ENCODE results near the gene ATN1. TPM values are rescaled to one million over a fixed set of nuclear protein-coding genes. Genes with fewer than 3 reads are reported as not detected.
A peak's percentile ranks its signal among the peaks of the same experiment; 100 is the strongest.

ATN1 gene
- total RNA-seq, 8 experiments from 2014 or later = 4.3 to 51.5 (median 15.8) TPM

DNA sequence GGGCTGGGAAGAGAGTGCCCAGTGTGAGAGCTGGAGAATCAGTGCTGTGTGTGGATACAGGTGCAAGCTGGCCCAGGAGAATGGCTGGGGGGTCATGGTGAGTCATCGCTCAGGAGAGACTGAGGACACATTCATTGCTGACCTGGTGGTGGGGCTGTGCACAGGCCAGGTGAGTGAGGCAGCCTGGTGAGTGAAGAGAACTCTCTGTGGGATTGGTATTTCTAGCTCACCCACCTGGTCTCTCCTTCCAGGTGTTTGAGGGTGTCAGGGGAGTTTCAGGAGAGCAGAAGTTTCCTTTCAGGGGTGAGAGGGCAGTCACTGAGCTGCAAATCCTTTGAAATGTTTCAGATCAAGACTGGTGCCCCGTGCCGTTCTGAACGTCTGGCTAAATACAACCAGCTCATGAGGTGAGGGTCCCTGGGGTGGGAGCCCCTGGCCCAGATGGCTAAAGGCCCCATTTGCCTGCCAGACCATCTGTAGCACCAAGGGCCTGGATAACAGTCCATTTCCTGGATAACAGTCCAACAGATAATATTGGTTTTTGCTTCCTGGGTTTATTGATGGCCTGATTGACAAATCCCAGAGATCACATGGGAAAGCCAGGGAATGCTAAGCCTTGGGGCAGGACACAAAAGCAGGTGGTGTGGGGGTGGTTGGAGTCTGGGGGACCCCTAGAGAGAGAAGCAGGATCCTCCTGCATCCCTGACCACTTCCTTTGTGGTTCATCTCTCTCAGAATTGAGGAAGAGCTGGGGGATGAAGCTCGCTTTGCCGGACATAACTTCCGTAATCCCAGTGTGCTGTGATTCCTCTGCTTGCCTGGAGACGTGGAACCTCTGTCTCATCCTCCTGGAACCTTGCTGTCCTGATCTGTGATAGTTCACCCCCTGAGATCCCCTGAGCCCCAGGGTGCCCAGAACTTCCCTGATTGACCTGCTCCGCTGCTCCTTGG lies 5.5 kb upstream of the ATN1 start:
- no peak overlapping the region for H3K27ac ChIP-seq
- 67 to 100% (median 92%) methylated on average over 1 to 5 of the region's 9 CpGs; no CpG with 5 or more reads in 3 of the 10 experiments for WGBS, 10 experiments
- in situ Hi-C loops (cut with MboI; ENCODE audit: low pct_unique_long_range_greater_than_20kb in 2 of 9, low sequenced_read_pairs in 9 of 9, unreplicated experiment in 9 of 9) = no loop called here
- H3K4me3 ChIP-seq = no peak overlapping the region
- ATAC-seq (replicated peaks in 6 of 8) = no peak
- H3K4me1 ChIP-seq (replicated peaks in 1 of 2) = peaks cover 36 to 38% of the 10 kb centered on the region in 2 donors

DNA sequence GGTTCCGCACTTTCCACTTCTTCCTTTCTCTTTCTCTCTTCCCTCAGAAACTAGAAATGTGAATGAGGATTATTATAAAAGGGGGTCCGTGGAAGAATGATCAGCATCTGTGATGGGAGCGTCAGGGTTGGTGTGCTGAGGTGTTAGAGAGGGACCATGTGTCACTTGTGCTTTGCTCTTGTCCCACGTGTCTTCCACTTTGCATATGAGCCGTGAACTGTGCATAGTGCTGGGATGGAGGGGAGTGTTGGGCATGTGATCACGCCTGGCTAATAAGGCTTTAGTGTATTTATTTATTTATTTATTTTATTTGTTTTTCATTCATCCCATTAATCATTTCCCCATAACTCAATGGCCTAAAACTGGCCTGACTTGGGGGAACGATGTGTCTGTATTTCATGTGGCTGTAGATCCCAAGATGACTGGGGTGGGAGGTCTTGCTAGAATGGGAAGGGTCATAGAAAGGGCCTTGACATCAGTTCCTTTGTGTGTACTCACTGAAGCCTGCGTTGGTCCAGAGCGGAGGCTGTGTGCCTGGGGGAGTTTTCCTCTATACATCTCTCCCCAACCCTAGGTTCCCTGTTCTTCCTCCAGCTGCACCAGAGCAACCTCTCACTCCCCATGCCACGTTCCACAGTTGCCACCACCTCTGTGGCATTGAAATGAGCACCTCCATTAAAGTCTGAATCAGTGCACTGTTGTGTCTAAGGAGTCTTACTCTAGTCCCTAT lies 4.6 kb upstream of the ATN1 start:
- in situ Hi-C loops (cut with MboI; ENCODE audit: low pct_unique_long_range_greater_than_20kb in 2 of 9, low sequenced_read_pairs in 9 of 9, unreplicated experiment in 9 of 9) = no loop called here
- peaks cover 37 to 38% of the 10 kb centered on the region in 2 donors for H3K4me1 ChIP-seq (replicated peaks in 1 of 2)
- 33 to 100% (median 66%) methylated on average over 1 to 8 of the region's 10 CpGs; no CpG with 5 or more reads in 1 of the 10 experiments for WGBS, 10 experiments
- H3K27ac ChIP-seq = no peak overlapping the region
- no peak overlapping the region for H3K4me3 ChIP-seq
- ATAC-seq (replicated peaks in 6 of 8) = peak in 1 of 8 experiments; percentile 15

DNA sequence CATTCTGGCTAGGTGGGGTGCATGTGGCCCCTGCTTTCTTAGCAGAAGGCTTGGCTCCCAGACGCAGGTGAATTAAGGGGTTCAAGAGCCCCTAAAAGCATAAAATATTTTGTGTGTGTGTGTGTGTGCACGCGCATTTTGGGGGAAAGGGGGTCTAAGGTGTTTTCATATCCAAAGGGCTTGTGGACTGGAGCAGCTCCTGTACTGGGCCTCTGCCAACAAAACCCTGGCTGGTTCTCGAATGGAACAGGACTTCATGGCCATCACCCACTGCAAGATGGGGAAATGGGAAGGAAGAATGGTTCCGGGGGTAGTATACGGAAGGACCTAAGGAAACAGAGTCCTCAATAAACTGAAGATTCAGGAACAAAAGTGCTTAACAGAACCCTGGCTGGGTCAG lies 3.9 kb upstream of the ATN1 start:
- no peak for ATAC-seq (replicated peaks in 6 of 8)
- H3K27ac ChIP-seq = peak overlapping the region in 1 of 2 donors; percentile 11
- no peak overlapping the region for H3K4me3 ChIP-seq
- H3K4me1 ChIP-seq (replicated peaks in 1 of 2) = peaks cover 37 to 38% of the 10 kb centered on the region in 2 donors
- WGBS, 10 experiments = 23 to 92% (median 74%) methylated on average over 1 to 4 of the region's 6 CpGs; no CpG with 5 or more reads in 3 of the 10 experiments
- in situ Hi-C loops (cut with MboI; ENCODE audit: low pct_unique_long_range_greater_than_20kb in 2 of 9, low sequenced_read_pairs in 9 of 9, unreplicated experiment in 9 of 9) = no loop called here

DNA sequence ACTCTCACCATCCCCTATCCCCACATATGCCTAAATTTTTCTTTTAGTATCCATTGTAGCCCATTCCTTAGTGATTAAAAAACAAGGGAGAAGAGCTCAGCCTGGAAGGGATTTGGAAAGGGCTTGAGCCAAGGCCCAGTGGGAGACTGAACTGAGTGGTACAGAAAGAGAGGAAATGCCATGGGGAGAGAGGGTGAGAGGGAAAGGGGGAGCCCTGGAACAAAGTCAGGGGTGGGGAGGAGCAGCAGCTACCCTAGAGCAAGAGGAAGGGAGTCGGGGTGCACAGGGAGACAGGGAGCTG lies 2.6 kb upstream of the ATN1 start:
- peak in 3 of 8 experiments; percentile 0 to 3 (median 0) for ATAC-seq (replicated peaks in 6 of 8)
- Histone ChIP-seq H3K4me3 (peak overlapping the region in 3 of 5 donors; percentile 13 to 15 (median 14)), H3K27ac (peak overlapping the region; percentile 74 to 95), H3K4me1 (replicated peaks in 1 of 2) (peaks cover 44 to 45% of the 10 kb centered on the region in 2 donors)
- WGBS, 10 experiments = no CpG with 5 or more reads among the region's 1 CpG
- in situ Hi-C loops (cut with MboI; ENCODE audit: low pct_unique_long_range_greater_than_20kb in 2 of 9, low sequenced_read_pairs in 9 of 9, unreplicated experiment in 9 of 9) = loop anchor here in 2 of 9 experiments (25.0 kb wide), 1 partner anchor 187 kb away; the partner anchor contains the start of gene C1RL (in 2 of the 2)

DNA sequence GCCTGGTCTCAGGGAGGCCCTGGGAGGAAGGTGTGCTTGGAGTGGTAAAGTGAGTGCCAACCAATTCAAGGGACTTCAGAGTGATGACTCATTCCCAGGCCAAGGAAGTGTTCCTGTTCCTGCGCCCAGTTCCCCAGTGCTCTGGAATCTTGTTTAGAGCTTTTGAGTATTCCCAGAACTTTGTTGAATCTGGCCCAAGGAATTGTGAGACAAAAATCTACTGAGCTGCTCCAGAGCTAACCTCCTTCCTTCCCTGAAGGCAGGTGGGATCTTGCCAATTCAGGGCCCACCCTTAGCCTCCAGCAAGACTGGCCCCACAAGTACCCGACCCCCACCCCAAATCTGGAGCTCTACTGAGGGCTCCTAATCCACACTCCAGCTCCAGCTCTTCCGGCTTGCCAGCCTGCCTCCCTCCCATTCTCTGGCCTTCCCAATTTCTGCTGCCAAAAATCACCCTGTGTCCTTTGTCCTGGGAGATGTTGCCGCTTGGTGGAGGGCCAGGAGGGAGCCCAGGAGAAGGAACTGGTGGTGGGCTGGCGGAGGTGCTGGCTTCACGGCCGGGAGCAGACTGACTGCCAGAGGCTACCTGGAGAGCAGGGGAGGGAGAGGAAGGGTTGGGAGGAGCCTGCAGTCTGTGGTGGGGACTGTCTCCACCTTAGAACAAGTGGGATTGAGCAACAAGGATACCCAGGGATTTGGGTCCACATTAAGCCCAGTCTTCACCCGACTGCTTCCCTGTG lies 2.0 kb upstream of the ATN1 start:
- H3K4me1 ChIP-seq (replicated peaks in 1 of 2) = peaks cover 46 to 50% of the 10 kb centered on the region in 2 donors
- 0 to 40% (median 11%) methylated on average over 1 to 6 of the region's 8 CpGs; no CpG with 5 or more reads in 4 of the 10 experiments for WGBS, 10 experiments
- in situ Hi-C loops (cut with MboI; ENCODE audit: low pct_unique_long_range_greater_than_20kb in 2 of 9, low sequenced_read_pairs in 9 of 9, unreplicated experiment in 9 of 9) = loop anchor here in 2 of 9 experiments (25.0 kb wide), 1 partner anchor 187 kb away; the partner anchor contains the start of gene C1RL (in 2 of the 2)
- peak overlapping the region in 4 of 5 donors; percentile 6 to 97 (median 10) for H3K4me3 ChIP-seq
- peak in 6 of 8 experiments; percentile 1 to 27 (median 6) for ATAC-seq (replicated peaks in 6 of 8)
- peak overlapping the region; percentile 74 to 95 for H3K27ac ChIP-seq

DNA sequence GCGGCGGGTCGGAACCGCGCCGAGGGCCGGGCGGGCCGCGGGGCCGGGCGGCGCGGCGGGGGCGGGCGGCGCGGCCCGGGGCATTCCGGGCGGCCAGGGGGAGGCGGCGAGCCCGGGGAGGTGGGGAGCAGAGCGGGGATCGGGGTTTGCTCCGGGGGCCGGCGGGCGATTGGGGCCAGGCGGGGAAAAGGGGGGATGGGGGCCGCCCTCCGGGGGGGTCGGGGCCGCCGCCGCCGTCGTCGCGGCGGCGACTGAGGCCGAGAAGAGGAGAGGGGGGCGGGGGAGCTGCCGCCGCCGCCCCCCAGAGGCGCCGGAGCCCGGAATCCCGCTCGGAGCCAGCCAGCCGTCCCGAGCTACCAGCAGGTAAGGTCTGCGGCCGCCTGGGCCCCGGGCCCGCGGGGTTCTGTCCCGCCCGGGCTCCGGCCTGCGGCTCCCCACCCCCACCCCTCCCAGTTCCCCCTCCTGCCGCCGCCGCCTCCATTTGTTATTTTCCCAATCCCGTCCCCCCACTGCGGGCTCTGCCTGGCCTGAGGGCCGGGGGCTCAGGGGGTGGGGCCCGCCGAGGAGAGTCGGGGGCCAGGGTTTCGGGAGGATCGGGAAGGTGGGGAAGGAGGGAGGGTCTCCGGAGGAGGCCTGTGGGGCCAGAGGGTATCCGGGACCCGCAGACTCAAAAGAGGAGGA lies 403 bp downstream of the ATN1 start:
- no CpG with 5 or more reads among the region's 79 CpGs for WGBS, 10 experiments
- ATAC-seq (replicated peaks in 6 of 8) = peak in 6 of 8 experiments; percentile 2 to 20 (median 8)
- Histone ChIP-seq H3K27ac (peak overlapping the region; percentile 94 to 95), H3K4me1 (replicated peaks in 1 of 2) (peaks cover 40 to 48% of the 10 kb centered on the region in 2 donors), H3K4me3 (peak overlapping the region; percentile 66 to 98 (median 86))
- in situ Hi-C loops (cut with MboI; ENCODE audit: low pct_unique_long_range_greater_than_20kb in 2 of 9, low sequenced_read_pairs in 9 of 9, unreplicated experiment in 9 of 9) = loop anchor here in 2 of 9 experiments (25.0 kb wide), 1 partner anchor 184 kb away; the partner anchor contains the start of gene C1RL (in 2 of the 2)

DNA sequence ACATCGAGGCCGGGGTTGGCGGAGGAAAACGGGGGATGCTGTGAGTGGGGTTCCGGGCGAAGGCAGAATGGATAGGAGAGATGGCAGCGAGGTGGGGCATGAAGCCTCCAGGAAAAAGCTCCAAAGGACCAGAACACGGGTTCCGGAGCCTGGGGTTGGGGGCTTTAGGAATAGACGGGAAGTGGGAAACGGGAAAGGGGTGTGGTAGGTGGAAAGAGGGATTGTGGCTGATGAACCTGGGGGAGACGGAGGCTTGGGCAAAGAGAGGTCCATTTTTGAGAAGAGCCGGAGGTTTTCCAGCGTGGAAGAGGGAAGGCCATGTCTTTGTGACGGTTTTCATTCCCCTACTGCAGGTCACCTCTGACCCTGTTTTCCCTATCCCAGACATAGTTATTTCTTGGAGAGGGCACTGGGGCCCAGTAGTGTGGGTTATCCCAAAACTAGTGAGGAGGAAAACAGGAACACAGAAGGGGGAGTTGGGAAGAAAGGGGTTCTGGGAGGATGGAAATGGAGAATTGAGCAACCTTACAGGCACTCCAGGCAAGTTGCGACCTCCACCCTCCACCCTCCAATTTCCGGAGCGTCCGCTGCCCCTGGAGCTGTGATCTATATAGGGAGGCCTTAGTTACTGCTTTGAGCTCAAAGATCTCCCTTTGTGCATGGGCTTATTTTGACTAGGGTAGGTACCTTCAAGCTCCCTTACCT lies 1.1 kb downstream of the ATN1 start:
- peak overlapping the region; percentile 66 to 98 (median 86) for H3K4me3 ChIP-seq
- in situ Hi-C loops (cut with MboI; ENCODE audit: low pct_unique_long_range_greater_than_20kb in 2 of 9, low sequenced_read_pairs in 9 of 9, unreplicated experiment in 9 of 9) = loop anchor here in 2 of 9 experiments (25.0 kb wide), 1 partner anchor 183 kb away; the partner anchor contains the start of gene C1RL (in 2 of the 2)
- 0 to 6% (median 3%) methylated on average over 1 to 11 of the region's 19 CpGs; no CpG with 5 or more reads in 5 of the 10 experiments for WGBS, 10 experiments
- peak overlapping the region; percentile 94 to 95 for H3K27ac ChIP-seq
- no peak for ATAC-seq (replicated peaks in 6 of 8)
- H3K4me1 ChIP-seq (replicated peaks in 1 of 2) = peaks cover 35 to 46% of the 10 kb centered on the region in 2 donors

DNA sequence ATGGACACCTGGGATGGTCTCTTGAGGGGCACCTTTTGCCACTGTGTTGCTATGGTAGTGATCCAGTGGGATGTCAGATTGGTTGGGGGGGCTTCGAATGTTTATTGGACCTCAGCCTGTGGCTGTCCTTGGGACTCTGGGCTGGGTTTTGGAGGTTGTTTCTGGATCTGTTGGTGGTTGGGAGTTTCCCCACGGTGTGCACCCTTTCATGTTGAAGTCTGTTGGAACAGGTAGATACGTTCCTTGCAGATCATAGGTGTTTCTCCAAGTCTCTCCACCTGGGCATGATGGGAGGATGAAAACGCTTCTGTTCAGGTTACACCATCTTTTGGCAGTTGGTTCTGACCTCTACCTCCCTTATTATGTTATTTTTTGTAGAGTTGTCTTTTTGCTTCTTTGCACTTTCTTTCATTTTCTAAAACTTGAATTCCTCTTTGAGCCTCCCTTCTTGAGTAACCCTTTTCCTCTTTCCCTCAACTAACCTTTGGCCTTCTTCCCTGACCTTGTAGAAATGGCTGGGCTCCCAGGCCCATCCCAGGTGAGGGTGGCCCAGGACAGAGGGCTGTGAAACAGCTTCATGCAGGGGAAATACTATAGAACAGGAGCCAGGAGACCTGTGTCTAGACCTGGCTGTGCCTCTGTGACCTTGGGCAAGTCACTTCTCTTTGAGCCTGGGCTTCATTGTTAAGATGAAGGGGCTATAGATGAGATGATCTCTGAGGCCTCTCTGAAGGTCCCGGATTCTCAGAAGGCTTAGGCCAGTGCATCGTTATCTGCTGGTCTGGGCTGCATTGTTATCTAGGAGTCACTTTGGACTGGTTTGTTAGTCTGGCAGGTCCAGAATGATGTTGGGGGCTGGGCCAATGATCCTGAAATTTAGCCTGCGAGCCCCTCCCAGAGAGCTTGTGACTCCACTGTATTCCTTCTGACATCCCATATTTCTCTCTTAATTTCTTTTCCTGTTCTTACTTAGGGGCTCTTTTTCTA lies 2.0 kb downstream of the ATN1 start:
- H3K4me3 ChIP-seq = peak overlapping the region; percentile 66 to 98 (median 86)
- no peak for ATAC-seq (replicated peaks in 6 of 8)
- 38 to 89% (median 58%) methylated on average over 1 to 5 of the region's 7 CpGs for WGBS, 10 experiments
- peak overlapping the region in 1 of 2 donors; percentile 95 for H3K27ac ChIP-seq
- in situ Hi-C loops (cut with MboI; ENCODE audit: low pct_unique_long_range_greater_than_20kb in 2 of 9, low sequenced_read_pairs in 9 of 9, unreplicated experiment in 9 of 9) = loop anchor here in 2 of 9 experiments (25.0 kb wide), 1 partner anchor 183 kb away; the partner anchor contains the start of gene C1RL (in 2 of the 2)
- H3K4me1 ChIP-seq (replicated peaks in 1 of 2) = peaks cover 29 to 42% of the 10 kb centered on the region in 2 donors

DNA sequence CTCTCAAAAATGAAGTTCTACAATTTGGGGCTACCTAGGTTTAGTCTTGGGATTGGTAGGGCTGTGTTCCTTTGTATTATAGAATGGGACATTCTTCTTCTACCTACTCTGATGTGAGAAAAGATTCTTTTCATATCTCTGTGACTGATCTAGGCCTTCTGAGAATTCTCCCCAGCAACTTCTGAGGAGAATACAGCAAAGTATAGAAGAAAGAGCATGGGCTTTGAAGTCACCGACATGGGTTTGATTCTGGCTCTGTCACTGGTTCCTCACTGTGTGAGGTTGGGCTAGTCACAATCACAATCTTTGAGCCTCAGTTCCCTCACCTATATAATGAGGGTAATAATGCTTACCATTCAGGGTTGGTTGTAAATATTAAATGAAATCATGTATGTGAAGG lies 5.0 kb downstream of the ATN1 start:
- H3K4me3 ChIP-seq = no peak overlapping the region
- H3K4me1 ChIP-seq (replicated peaks in 1 of 2) = peaks cover 13 to 22% of the 10 kb centered on the region in 2 donors
- in situ Hi-C loops (cut with MboI; ENCODE audit: low pct_unique_long_range_greater_than_20kb in 2 of 9, low sequenced_read_pairs in 9 of 9, unreplicated experiment in 9 of 9) = loop anchor here in 2 of 9 experiments (25.0 kb wide), 1 partner anchor 180 kb away; the partner anchor contains the start of gene C1RL (in 2 of the 2)
- no peak overlapping the region for H3K27ac ChIP-seq
- no peak for ATAC-seq (replicated peaks in 6 of 8)
- WGBS, 10 experiments = 20 to 100% (median 100%) methylated on average over 1 of the region's 1 CpG; no CpG with 5 or more reads in 3 of the 10 experiments

DNA sequence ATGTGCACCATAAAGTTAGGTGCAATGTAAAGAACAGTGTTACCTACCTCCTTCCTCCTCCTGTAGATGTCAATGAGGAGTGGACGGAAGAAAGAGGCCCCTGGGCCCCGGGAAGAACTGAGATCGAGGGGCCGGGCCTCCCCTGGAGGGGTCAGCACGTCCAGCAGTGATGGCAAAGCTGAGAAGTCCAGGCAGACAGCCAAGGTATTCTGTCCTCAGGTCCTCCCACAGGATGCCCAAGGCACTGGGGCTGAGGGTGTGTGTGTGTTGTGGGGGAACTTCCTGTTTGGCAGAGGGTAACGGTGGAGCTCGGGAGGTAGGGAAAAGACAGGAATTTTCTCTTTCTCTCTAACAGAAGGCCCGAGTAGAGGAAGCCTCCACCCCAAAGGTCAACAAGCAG lies 6.4 kb downstream of the ATN1 start:
- ATAC-seq (replicated peaks in 6 of 8) = no peak
- H3K27ac ChIP-seq = no peak overlapping the region

More for the DNA sequence above, 6.4 kb downstream of the ATN1 start:
- in situ Hi-C loops (cut with MboI; ENCODE audit: low pct_unique_long_range_greater_than_20kb in 2 of 9, low sequenced_read_pairs in 9 of 9, unreplicated experiment in 9 of 9) = loop anchor here in 2 of 9 experiments (25.0 kb wide), 1 partner anchor 178 kb away; the partner anchor contains the start of gene C1RL (in 2 of the 2)
- H3K4me1 ChIP-seq (replicated peaks in 1 of 2) = peaks cover 19 to 27% of the 10 kb centered on the region in 2 donors
- H3K4me3 ChIP-seq = no peak overlapping the region
- WGBS, 10 experiments = 40 to 100% (median 76%) methylated on average over 1 to 5 of the region's 8 CpGs; no CpG with 5 or more reads in 4 of the 10 experiments

Data from motor neuron (in vitro differentiated cells).